Measurements from ENCODE around the gene LTA.

DNA sequence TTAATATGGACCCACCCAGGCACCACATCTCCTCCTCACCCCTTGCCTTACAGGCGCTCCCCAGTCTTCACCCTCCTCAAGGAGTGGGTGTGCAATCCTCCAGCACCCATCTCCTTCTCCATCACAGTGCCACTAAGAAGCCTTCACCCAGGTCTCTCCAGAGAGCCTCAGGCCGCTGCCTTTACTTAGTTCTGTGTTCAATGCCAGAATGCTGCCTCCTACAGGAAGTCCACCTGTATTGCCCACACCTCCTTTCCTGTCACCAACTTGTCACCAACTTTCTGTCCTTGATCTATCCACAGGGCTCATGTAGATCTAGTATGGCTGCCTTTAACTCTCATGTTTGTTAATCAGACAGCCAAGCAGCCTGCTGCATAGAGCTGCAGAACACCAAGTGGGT is 13.4 kb downstream of the LTA start:
- TF ChIP-seq, protein P1, sequence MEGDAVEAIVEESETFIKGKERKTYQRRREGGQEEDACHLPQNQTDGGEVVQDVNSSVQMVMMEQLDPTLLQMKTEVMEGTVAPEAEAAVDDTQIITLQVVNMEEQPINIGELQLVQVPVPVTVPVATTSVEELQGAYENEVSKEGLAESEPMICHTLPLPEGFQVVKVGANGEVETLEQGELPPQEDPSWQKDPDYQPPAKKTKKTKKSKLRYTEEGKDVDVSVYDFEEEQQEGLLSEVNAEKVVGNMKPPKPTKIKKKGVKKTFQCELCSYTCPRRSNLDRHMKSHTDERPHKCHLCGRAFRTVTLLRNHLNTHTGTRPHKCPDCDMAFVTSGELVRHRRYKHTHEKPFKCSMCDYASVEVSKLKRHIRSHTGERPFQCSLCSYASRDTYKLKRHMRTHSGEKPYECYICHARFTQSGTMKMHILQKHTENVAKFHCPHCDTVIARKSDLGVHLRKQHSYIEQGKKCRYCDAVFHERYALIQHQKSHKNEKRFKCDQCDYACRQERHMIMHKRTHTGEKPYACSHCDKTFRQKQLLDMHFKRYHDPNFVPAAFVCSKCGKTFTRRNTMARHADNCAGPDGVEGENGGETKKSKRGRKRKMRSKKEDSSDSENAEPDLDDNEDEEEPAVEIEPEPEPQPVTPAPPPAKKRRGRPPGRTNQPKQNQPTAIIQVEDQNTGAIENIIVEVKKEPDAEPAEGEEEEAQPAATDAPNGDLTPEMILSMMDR (conservative IDR thresholded peaks at IDR 0.05 in 1 of 2, IDR thresholded peaks at IDR 0.05 in 1 of 2; ENCODE audit: low read depth in 1 of 2, low read length in 2 of 2): peak; percentile 20 to 36
- no peak for TF ChIP-seq EZH2 (IDR thresholded peaks at IDR 0.05; ENCODE audit: low read length, missing control alignments)

All from fibroblast of lung (primary cell).